ENCODE measurements around the gene GLT6D1. TPM values are rescaled to one million over a fixed set of nuclear protein-coding genes. Genes with fewer than 3 reads are reported as not detected.

GLT6D1 gene
- total and polyA plus RNA-seq, 2 of the 4 experiments (the other 2 are of a cell fraction): not detected

- H3K4ac ChIP-seq (ENCODE audit: low read depth, low read length): no peak overlapping the region
- in situ Hi-C loops (cut with MboI; ENCODE audit: low sequenced_read_pairs): no loop called here
- no peak overlapping the region for H3K18ac ChIP-seq (ENCODE audit: low read depth, low read length)
- intact Hi-C loops (cut with micrococcal nuclease): no loop called here
- H3K79me1 ChIP-seq (ENCODE audit: low read depth in 1 of 2, low read length in 2 of 2): no peaks in the 10 kb centered on the region
- no peak overlapping the region for H2AK5ac ChIP-seq (ENCODE audit: low read depth, low read length)
- H3K4me2 ChIP-seq (ENCODE audit: low read depth, low read length): no peak overlapping the region
- H3K4me1 ChIP-seq (ENCODE audit: control insufficient read depth, insufficient read depth, low read length): no peaks in the 10 kb centered on the region
- no peak overlapping the region for H4K91ac ChIP-seq (ENCODE audit: insufficient read depth, low read depth, low read length)
- no peaks in the 10 kb centered on the region for H3K9me3 ChIP-seq (ENCODE audit: control insufficient read depth, insufficient read depth, low read length)
- H2BK15ac ChIP-seq (ENCODE audit: low read depth, low read length): no peak overlapping the region
- ATAC-seq (ENCODE audit: low read depth) (no peak), DNase-seq (no peak)
- no peaks in the 10 kb centered on the region; the same call in 1 of the 2 replicates for H3K27me3 ChIP-seq (ENCODE audit: control insufficient read depth, insufficient read depth, low read length)
- CTCF ChIA-PET: no interaction called here
- no peaks in the 10 kb centered on the region for H3K9me1 ChIP-seq (ENCODE audit: insufficient read depth, low read length)
- H4K8ac ChIP-seq (ENCODE audit: low read depth in 2 of 2, low read length in 2 of 2): no peak overlapping the region
- WGBS, 2 experiments (ENCODE audit: extremely low coverage in 2 of 2, insufficient read length in 1 of 2): 67% methylated on average over 10 of the region's 17 CpGs; no CpG with 5 or more reads in 1 of the 2 experiments
- no peak overlapping the region for H3K14ac ChIP-seq (replicated peaks; ENCODE audit: low read depth, low read length)
- no peak overlapping the region for H3K56ac ChIP-seq (ENCODE audit: extremely low read depth, insufficient read depth, low read length)
- H2BK5ac ChIP-seq (ENCODE audit: low read depth, low read length, poor library complexity, severe bottlenecking): no peak overlapping the region
- POLR2A ChIA-PET (ENCODE audit: unreplicated experiment): no interaction called here
- no peak overlapping the region for H2BK120ac ChIP-seq (ENCODE audit: low read depth, low read length)
- no peak for TF ChIP-seq CTCF (conservative IDR thresholded peaks at IDR 0.05; ENCODE audit: low read depth, low read length)
- TF ChIP-seq NFE2L2 (IDR thresholded peaks at IDR 0.05; ENCODE audit: low read depth, low read length): no peak
- no peak for TF ChIP-seq MAZ (IDR thresholded peaks at IDR 0.05; ENCODE audit: borderline replicate concordance, low read depth, low read length)
- TF ChIP-seq RAD21 (IDR thresholded peaks at IDR 0.05; ENCODE audit: low read length): no peak
- no peak for TF ChIP-seq MAFK (IDR thresholded peaks at IDR 0.05; ENCODE audit: low read depth, low read length)
- no peak for TF ChIP-seq MXI1 (IDR thresholded peaks at IDR 0.05; ENCODE audit: borderline replicate concordance, low read depth, low read length)
- no peak for TF ChIP-seq USF2 (IDR thresholded peaks at IDR 0.05; ENCODE audit: low read depth, low read length)
- no peak for TF ChIP-seq CEBPB (IDR thresholded peaks at IDR 0.05; ENCODE audit: low read depth, low read length)
- no peak for TF ChIP-seq ELK1 (IDR thresholded peaks at IDR 0.05; ENCODE audit: borderline replicate concordance, low read depth, low read length)
- TF ChIP-seq POLR2A (IDR thresholded peaks at IDR 0.05; ENCODE audit: low read depth, low read length): no peak
- no peak for TF ChIP-seq RFX5 (IDR thresholded peaks at IDR 0.05; ENCODE audit: low read depth, low read length)
- TF ChIP-seq FOS (IDR thresholded peaks at IDR 0.05; ENCODE audit: low read depth, low read length): no peak
- TF ChIP-seq SMC3 (IDR thresholded peaks at IDR 0.05; ENCODE audit: low read depth, low read length): no peak
- no peak for TF ChIP-seq BHLHE40 (IDR thresholded peaks at IDR 0.05; ENCODE audit: low read depth, low read length)
- TF ChIP-seq RCOR1 (IDR thresholded peaks at IDR 0.05; ENCODE audit: insufficient replicate concordance, low read length): no peak
- TF ChIP-seq CHD1 (IDR thresholded peaks at IDR 0.05; ENCODE audit: low read depth, low read length): no peak
- dilution Hi-C loops (cut with HindIII; ENCODE audit: low sequenced_read_pairs, unreplicated experiment): no loop called here
- H3K9ac ChIP-seq (ENCODE audit: low read depth, low read length): no peak overlapping the region
- no peaks in the 10 kb centered on the region for H4K20me1 ChIP-seq (ENCODE audit: insufficient read depth, low read length)
- no peak overlapping the region for H3K27ac ChIP-seq (ENCODE audit: insufficient read depth, low read length)
- H2BK20ac ChIP-seq (ENCODE audit: low read depth, low read length): no peak overlapping the region
- H4K5ac ChIP-seq (ENCODE audit: low read depth, low read length): no peak overlapping the region
- no peak overlapping the region for H2AK9ac ChIP-seq (replicated peaks; ENCODE audit: low read depth, low read length, poor library complexity)
- no peak overlapping the region for H2AFZ ChIP-seq (replicated peaks; ENCODE audit: low read length, poor library complexity)
- no peak overlapping the region for H3K4me3 ChIP-seq (ENCODE audit: insufficient read depth, low read depth, low read length)
- no TSS peak for BruUV-seq (replicated peaks)
- no peaks in the 10 kb centered on the region for H3K36me3 ChIP-seq (ENCODE audit: control insufficient read depth, insufficient read depth, low read length)
- no peak overlapping the region for H3K23ac ChIP-seq (ENCODE audit: low read depth, low read length)
Measured at GRCh38 chr9:135684691-135685090, 45.4 kb upstream of the GLT6D1 start.

All from IMR-90 (cell line).